Rectal smooth muscle tissue (tissue), 1 donor: ENCODE data around the gene PIK3CG.
"Not testable (repeated sequence)": the region's sequence is repeated elsewhere in the genome, so short reads cannot be mapped to it uniquely, and the experiment has no call there.

Source experiments
- H3K27ac ChIP-seq: one replicate; pipeline ENCODE4 v1.7.0; 2013; ENCODE audit warnings: low read depth, low read length, inconsistent platforms
- H3K27me3 ChIP-seq: one replicate; pipeline ENCODE4 v1.7.0; 2013; ENCODE audit warnings: low read length; ENCODE audit not compliant: control insufficient read depth, insufficient read depth
- H3K36me3 ChIP-seq: one replicate; pipeline ENCODE4 v1.7.0; 2013; ENCODE audit warnings: low read length; ENCODE audit not compliant: control insufficient read depth, insufficient read depth
- H3K4me1 ChIP-seq: one replicate; pipeline ENCODE4 v1.7.0; 2013; ENCODE audit warnings: low read length; ENCODE audit not compliant: control insufficient read depth, insufficient read depth
- H3K4me3 ChIP-seq: one replicate; pipeline ENCODE4 v1.7.0; 2013; ENCODE audit warnings: low read length
- H3K9ac ChIP-seq: one replicate; pipeline ENCODE4 v1.7.0; 2013; ENCODE audit warnings: low read length

The PIK3CG gene

DNA sequence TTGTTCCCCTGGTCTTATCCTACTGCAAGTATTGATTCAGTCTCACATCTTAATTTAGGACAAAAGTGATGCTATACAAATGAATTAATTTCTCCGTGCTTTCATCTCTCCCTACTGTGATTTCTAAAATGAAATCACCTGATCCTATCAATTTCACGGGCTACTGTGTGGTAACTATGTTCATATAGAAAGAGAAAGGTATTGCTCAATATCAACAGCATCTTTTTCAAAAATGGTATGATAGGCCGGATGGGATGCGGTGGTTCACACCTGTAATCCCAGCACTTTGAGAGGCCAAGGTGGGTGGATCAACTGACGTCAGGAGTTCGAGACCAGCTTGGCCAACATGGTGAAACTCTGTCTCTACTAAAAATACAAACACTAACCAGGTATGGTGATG is 71.2 kb downstream of the PIK3CG start:
- Histone ChIP-seq H3K27ac (no peak overlapping the region), H3K27me3 (no peaks in the 10 kb centered on the region), H3K36me3 (no peaks in the 10 kb centered on the region), H3K4me1 (no peaks in the 10 kb centered on the region), H3K4me3 (no peak overlapping the region), H3K9ac (no peak overlapping the region)

DNA sequence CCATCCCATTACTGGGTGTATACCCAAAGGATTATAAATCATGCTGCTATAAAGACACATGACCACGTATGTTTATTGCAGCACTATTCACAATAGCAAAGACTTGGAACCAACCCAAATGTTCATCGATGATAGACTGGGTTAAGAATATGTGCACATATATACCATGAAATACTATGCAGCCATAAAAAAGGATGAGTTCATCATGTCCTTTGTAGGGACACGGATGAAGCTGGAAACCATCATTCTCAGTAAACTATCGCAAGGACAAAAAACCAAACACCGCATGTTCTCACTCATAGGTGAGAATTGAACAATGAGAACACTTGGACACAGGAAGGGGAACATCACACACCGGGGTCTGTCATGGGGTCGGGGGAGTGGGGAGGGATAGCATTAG is 73.0 kb downstream of the PIK3CG start:
- H3K27me3 ChIP-seq, H3K4me1 ChIP-seq, H3K4me3 ChIP-seq, H3K36me3 ChIP-seq, H3K27ac ChIP-seq, H3K9ac ChIP-seq: not testable (repeated sequence)

DNA sequence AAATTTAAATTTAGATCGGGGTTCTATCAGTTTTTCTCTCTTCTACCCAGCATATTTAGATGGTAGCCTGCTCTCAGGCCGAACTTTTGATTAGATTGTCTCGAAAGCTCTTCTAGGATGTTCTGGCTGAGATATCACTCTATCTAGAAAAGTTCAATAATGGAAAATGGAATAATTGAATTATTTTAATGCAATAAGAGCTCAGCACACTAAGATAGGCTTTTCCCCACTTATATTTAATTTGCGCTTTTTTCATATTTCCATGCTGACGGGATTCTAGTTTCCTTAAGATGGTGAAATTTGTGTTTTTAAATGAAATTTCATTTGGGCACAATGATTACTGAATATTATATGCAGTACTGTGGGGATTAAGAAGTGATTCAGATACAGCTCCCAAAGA is 73.7 kb downstream of the PIK3CG start:
- Histone ChIP-seq H3K27ac (no peak overlapping the region), H3K9ac (no peak overlapping the region), H3K4me1 (no peaks in the 10 kb centered on the region), H3K36me3 (no peaks in the 10 kb centered on the region), H3K4me3 (no peak overlapping the region), H3K27me3 (no peaks in the 10 kb centered on the region)

DNA sequence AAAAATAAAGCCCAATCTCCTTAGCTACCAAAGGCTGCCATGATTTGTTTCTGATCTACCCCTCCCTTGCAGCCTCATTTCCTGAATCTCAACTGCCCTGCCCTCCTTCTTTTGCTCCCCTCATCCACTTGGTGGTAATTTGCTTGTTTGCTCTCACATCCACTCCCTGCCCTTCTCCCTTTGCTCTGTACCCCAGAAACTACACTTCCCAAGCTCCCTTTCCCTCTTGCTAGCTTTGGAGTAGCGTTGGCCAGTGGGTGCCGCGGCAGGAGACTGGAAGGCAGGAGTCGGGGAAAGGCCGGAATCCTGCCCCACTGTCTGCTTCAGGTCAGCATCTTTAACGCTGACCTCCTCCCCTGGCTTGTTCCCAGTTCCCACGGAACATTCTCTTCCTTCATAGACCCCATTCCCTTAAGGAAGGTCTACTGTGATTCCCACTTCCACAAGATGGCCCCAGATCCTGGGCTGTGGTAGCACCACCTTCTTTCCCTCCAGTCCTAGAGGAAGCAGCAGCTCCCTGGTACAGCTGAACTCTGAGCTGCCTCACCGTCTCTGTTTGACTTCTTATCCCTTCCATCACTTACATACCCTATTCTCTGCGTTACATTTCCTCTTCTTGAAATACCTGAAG is 79.1 kb downstream of the PIK3CG start:
- Histone ChIP-seq H3K4me1 (no peaks in the 10 kb centered on the region), H3K27me3 (no peaks in the 10 kb centered on the region), H3K27ac (no peak overlapping the region), H3K9ac (no peak overlapping the region), H3K4me3 (no peak overlapping the region), H3K36me3 (no peaks in the 10 kb centered on the region)

DNA sequence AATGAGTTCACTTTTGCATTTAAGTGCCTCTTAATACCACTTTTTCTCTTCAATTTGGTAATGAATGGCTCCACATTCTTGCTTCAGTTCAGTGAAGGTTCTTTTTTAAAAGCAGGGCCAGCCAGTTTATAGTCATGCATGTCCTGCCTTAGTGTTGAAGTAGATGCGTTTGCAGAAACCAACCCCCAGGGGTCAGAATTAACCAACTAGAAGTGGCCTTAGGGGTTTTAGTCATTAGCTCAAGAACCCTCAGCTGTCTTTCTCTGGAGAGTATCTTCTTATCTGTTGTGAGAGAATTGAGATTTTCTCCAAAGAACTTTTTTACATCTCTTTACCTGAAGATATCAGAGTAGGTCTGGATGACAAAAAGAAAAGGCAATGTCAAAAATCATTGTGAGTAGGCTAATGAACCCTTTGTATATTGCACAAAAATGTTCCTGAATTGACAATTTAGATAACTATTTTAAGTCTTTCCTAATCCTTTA is 82.2 kb downstream of the PIK3CG start:
- no peak overlapping the region for H3K27ac ChIP-seq
- H3K9ac ChIP-seq = no peak overlapping the region
- H3K4me1 ChIP-seq = no peaks in the 10 kb centered on the region
- no peaks in the 10 kb centered on the region for H3K36me3 ChIP-seq
- no peaks in the 10 kb centered on the region for H3K27me3 ChIP-seq
- no peak overlapping the region for H3K4me3 ChIP-seq

DNA sequence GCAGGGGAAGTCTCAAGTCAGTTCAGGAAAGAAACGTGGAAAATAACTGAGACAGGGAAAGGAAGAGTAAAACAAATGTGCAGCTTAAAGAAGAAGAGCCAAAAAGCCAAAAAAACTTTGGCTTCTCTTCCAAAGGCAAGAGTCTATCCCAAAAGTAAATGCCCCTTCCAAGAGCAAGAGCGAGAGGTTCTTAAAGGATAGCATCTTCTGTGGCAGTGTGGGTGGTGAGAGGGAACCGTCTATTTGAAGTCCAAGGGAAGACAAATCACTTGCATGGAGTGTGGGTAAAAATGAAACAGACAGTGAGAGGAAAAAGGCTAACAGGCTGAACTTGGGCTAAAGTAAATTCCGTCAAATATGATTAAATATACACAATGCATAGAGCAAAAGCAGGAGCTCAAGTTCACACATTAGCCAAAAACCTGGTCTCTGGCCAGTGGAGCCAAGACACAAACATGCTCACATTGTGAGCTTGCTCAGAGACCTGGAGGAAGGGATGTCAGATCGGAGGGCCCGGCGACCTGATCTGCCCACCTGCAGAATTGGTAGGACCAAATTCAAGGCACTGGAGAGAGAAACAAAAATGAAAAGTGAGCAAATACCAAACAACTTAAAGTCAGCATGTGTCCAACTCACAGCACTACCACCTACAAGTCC is 87.0 kb downstream of the PIK3CG start:
- no peaks in the 10 kb centered on the region for H3K36me3 ChIP-seq
- no peaks in the 10 kb centered on the region for H3K27me3 ChIP-seq
- no peak overlapping the region for H3K4me3 ChIP-seq
- no peak overlapping the region for H3K27ac ChIP-seq
- H3K4me1 ChIP-seq = no peaks in the 10 kb centered on the region
- no peak overlapping the region for H3K9ac ChIP-seq

DNA sequence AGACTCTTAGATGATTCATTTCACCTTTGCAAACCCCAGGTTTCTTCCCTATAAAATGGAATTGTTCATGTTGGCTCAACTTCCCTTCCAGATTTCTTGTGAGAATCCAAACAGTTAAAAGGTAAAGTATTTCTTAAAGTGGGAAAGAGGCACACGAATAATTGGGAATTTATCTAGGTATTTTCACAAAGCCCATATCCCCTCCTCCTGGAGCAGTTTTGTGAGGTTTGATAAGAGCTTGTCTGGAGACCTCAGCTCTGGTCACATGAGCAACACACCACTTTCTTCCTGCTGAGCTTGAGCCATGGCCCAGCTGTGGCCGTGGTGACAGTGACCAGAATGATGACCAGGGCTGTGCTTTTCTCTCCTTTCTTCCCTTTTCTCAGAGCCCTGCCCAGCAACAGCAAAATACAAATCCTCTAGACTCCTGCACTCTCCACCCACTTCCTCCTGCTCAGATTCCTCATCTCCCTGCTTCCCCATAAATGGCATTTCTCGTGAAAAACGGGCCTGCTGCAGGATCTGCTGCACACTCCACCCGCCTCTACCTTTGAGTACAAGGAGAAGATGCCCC is 87.7 kb downstream of the PIK3CG start:
- Histone ChIP-seq H3K9ac (no peak overlapping the region), H3K4me3 (no peak overlapping the region), H3K27me3 (no peaks in the 10 kb centered on the region), H3K27ac (no peak overlapping the region), H3K36me3 (no peaks in the 10 kb centered on the region), H3K4me1 (no peaks in the 10 kb centered on the region)

DNA sequence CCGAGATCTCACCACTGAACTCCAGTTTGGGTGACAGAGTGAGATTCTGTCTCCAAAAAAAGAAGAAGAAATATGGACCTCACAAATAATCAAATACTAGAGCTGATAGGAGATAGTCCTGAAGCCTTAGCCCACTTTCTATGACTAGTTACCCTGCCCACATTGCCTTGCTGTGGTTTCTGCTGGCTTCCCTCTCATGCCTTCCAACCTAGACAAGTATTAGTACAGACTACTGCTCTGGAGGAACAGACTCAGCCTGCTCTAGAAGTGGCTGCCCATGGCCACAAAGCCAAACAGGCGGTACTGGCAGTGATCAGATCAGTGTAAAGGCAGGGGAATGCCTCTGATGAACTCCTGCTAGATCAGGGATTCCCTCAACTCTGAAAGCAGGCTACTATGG is 89.8 kb downstream of the PIK3CG start:
- no peak overlapping the region for H3K4me3 ChIP-seq
- H3K36me3 ChIP-seq = no peaks in the 10 kb centered on the region
- no peaks in the 10 kb centered on the region for H3K27me3 ChIP-seq
- no peaks in the 10 kb centered on the region for H3K4me1 ChIP-seq
- no peak overlapping the region for H3K9ac ChIP-seq
- H3K27ac ChIP-seq = no peak overlapping the region

DNA sequence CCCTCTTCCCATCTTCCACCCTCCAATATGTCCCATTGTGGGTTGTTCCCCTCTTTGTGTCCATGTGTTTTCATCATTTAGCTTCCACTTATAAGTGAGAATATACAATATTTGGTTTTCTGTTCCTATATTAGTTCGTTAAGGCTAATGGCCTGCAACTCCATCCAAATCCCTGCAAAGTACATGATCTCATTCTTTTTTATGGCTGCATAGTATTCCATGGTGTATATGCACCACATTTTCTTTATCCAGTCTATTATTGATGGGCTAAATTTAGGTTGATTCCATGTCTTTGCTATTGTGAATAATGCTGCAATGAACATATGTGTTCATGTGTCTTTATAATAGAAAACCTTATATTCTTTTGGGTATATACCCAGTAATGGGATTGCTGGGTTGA is 90.8 kb downstream of the PIK3CG start:
- not testable (repeated sequence) for H3K9ac ChIP-seq, H3K4me3 ChIP-seq

More for the DNA sequence above, 90.8 kb downstream of the PIK3CG start:
- not testable (repeated sequence) for H3K4me1 ChIP-seq, H3K27me3 ChIP-seq, H3K36me3 ChIP-seq, H3K27ac ChIP-seq
